ENCODE measurements around the gene ARHGEF11. TPM values are rescaled to one million over a fixed set of nuclear protein-coding genes. Genes with fewer than 3 reads are reported as not detected.
A peak's percentile ranks its signal among the peaks of the same experiment; 100 is the strongest.

Gene ARHGEF11
- total RNA-seq, 1 experiment from 2014 or later, result 41.1 TPM

- H4K20me1 ChIP-seq (ENCODE audit: control insufficient read depth, insufficient read depth, insufficient read length), result no peaks in the 10 kb centered on the region
- no peak overlapping the region for H3K56ac ChIP-seq (ENCODE audit: insufficient read length, low read depth, low read length)
- Mint-ChIP-seq H3K4me3 (peak overlapping the region in 1 of 2 experiments; percentile 5; a peak in 1 of 5 replicates), H3K36me3 (ENCODE audit: insufficient read depth in 1 of 3, low read depth in 3 of 3) (no peaks in the 10 kb centered on the region), H3K27me3 (ENCODE audit: low read depth) (peaks cover 82% of the 10 kb centered on the region), H3K9me3 (no peaks in the 10 kb centered on the region; a peak in 2 of 5 replicates), H3K27ac (0 out of 7 replicates have a peak overlapping the region, but pooled peaks of 1 of the 3 experiments have one; percentile 10), H3K4me1 (peaks cover 27 to 48% of the 10 kb centered on the region in 2 experiments)
- H2BK120ac ChIP-seq (ENCODE audit: low read depth, low read length, poor library complexity, severe bottlenecking), result no peak overlapping the region
- no peak overlapping the region for H2BK12ac ChIP-seq (ENCODE audit: insufficient read length, low read depth, low read length)
- no peaks in the 10 kb centered on the region for H3K79me2 ChIP-seq (ENCODE audit: insufficient read depth, low read length)
- no peak overlapping the region for H3T11ph ChIP-seq (ENCODE audit: low read length)
- H3K14ac ChIP-seq (ENCODE audit: insufficient read depth, low read length), result no peak overlapping the region
- H4K5ac ChIP-seq (ENCODE audit: insufficient read length, low read depth, low read length), result no peak overlapping the region
- H4K8ac ChIP-seq (replicated peaks; ENCODE audit: insufficient read length, low read depth, low read length), result no peak overlapping the region
- peak; percentile 89 for TF ChIP-seq CTCF (conservative IDR thresholded peaks at IDR 0.05)
- no peaks in the 10 kb centered on the region for H3K79me1 ChIP-seq (ENCODE audit: insufficient read depth, low read depth, low read length, poor library complexity, severe bottlenecking)
- no peak overlapping the region for H3K4me2 ChIP-seq (ENCODE audit: insufficient read depth, insufficient read length, low read length)
- no peak overlapping the region for H4K91ac ChIP-seq (ENCODE audit: insufficient read length, low read depth, low read length)
- no CpG with 5 or more reads among the region's 8 CpGs for WGBS (ENCODE audit: extremely low coverage, insufficient read length, low lambda C conversion rate)
- no peaks in the 10 kb centered on the region for H3K23me2 ChIP-seq (ENCODE audit: insufficient read length, low read depth, low read length, poor library complexity, severe bottlenecking)
- H3K27me3 ChIP-seq (ENCODE audit: insufficient read depth, low read length), result peaks cover 21% of the 10 kb centered on the region; the same call in 1 of the 2 replicates
- H3K4me1 ChIP-seq (ENCODE audit: insufficient read depth, low read length), result peaks cover 2% of the 10 kb centered on the region; the same call in 1 of the 2 replicates
- H2BK5ac ChIP-seq (ENCODE audit: insufficient read length, low read length), result no peak overlapping the region
- no peak overlapping the region for H2BK20ac ChIP-seq (ENCODE audit: low read depth, low read length, poor library complexity, severe bottlenecking)
- no peak overlapping the region for H2AFZ ChIP-seq (ENCODE audit: low read length)
- H3K9me3 ChIP-seq (ENCODE audit: control insufficient read depth, low read depth, low read length), result no peaks in the 10 kb centered on the region
- no peak overlapping the region for H3K18ac ChIP-seq (ENCODE audit: insufficient read length, low read depth, low read length)
- no peak overlapping the region for H2AK5ac ChIP-seq (ENCODE audit: insufficient read length, low read length)
- DNase-seq, result peak; percentile 85
- H3K9ac ChIP-seq (ENCODE audit: extremely low read depth, insufficient read length, low read length), result no peak overlapping the region
- H3K23ac ChIP-seq (ENCODE audit: insufficient read length, low read depth, low read length), result no peak overlapping the region
- no peak overlapping the region for H3K4ac ChIP-seq (ENCODE audit: low read depth, low read length)
- no peak overlapping the region for H3K27ac ChIP-seq (ENCODE audit: insufficient read length, low read depth, low read length)
- H2BK15ac ChIP-seq (ENCODE audit: low read depth, low read length), result no peak overlapping the region
Measured at GRCh38 chr1:156889802-156890580, 155.6 kb downstream of the ARHGEF11 start.

All from H9 (cell line).